Measurements from ENCODE around the gene ATE1.

DNA sequence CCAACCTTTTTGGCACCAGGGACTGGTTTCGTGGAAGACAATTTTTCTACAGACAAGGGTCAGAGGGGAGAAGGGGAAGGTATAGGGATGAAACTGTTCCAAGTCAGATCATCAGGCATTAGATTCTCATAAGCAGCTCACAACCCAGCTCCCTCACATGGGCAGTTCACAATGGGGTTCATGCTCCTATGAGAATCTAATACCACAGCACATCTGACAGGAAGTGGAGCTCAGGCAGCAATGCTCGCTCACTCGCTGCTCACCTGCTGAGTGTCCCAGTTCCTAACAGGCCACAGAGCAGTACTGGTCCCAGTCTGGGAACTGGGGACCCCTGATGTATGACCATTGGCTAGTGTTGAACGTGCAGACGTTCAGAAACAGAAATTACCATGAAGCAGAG lies 63.7 kb downstream of the ATE1 start:
- TF ChIP-seq, protein P1, sequence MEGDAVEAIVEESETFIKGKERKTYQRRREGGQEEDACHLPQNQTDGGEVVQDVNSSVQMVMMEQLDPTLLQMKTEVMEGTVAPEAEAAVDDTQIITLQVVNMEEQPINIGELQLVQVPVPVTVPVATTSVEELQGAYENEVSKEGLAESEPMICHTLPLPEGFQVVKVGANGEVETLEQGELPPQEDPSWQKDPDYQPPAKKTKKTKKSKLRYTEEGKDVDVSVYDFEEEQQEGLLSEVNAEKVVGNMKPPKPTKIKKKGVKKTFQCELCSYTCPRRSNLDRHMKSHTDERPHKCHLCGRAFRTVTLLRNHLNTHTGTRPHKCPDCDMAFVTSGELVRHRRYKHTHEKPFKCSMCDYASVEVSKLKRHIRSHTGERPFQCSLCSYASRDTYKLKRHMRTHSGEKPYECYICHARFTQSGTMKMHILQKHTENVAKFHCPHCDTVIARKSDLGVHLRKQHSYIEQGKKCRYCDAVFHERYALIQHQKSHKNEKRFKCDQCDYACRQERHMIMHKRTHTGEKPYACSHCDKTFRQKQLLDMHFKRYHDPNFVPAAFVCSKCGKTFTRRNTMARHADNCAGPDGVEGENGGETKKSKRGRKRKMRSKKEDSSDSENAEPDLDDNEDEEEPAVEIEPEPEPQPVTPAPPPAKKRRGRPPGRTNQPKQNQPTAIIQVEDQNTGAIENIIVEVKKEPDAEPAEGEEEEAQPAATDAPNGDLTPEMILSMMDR (IDR thresholded peaks at IDR 0.05): no peak
- no peak for TF ChIP-seq POLR2A (IDR thresholded peaks at IDR 0.05)

All from Peyer's patch (tissue), 4 donors.